Astrocyte (in vitro differentiated cells and primary cell): Measurements from ENCODE around the gene MTMR11. TPM values are rescaled to one million over a fixed set of nuclear protein-coding genes. Genes with fewer than 3 reads are reported as not detected.
A peak's percentile ranks its signal among the peaks of the same experiment; 100 is the strongest.
"Not testable (repeated sequence)": the region's sequence is repeated elsewhere in the genome, so short reads cannot be mapped to it uniquely, and the experiment has no call there.

Source experiments
- DNase-seq: peaks from one replicate; pipeline ENCODE4 v3.0.0-alpha.2; 2010; ENCODE audit warnings: low read depth
- FAIRE-seq: peaks from 2 replicates; lab custom pipeline; 2011; peaks lifted over from hg19 to GRCh38; lab: Jason Lieb, UNC
- H2AFZ ChIP-seq: 2 replicates; pipeline ENCODE4 v1.6.0; 2012; ENCODE audit warnings: low read depth, low read length, inconsistent platforms
- H3K27ac ChIP-seq: 2 replicates; pipeline ENCODE4 v1.5.1; 2011; ENCODE audit warnings: low read depth, low read length, inconsistent platforms
- H3K27me3 ChIP-seq: 2 replicates; pipeline ENCODE4 v1.6.0; 2011; ENCODE audit warnings: low read length, inconsistent platforms; ENCODE audit not compliant: insufficient read depth
- H3K36me3 ChIP-seq: 2 replicates; pipeline ENCODE4 v1.5.1; 2011; ENCODE audit warnings: low read length, inconsistent platforms; ENCODE audit not compliant: insufficient read depth
- H3K4me1 ChIP-seq: 2 replicates; pipeline ENCODE4 v1.5.1; 2011; ENCODE audit warnings: low read length, inconsistent platforms; ENCODE audit not compliant: insufficient read depth
- H3K4me2 ChIP-seq: 2 replicates; pipeline ENCODE4 v1.6.0; 2012; ENCODE audit warnings: low read length, inconsistent platforms
- H3K4me3 ChIP-seq: 2 replicates; pipeline ENCODE4 v1.5.1; 2011; ENCODE audit warnings: low read depth, mild to moderate bottlenecking, low read length, inconsistent platforms; ENCODE audit not compliant: insufficient read depth
- H3K79me2 ChIP-seq: 2 replicates; pipeline ENCODE4 v1.6.0; 2012; ENCODE audit warnings: mild to moderate bottlenecking, low read length, inconsistent platforms; ENCODE audit not compliant: insufficient read depth
- H3K9ac ChIP-seq: 2 replicates; pipeline ENCODE4 v1.6.0; 2012; ENCODE audit warnings: mild to moderate bottlenecking, low read length, inconsistent platforms
- H3K9me3 ChIP-seq: 2 replicates; pipeline ENCODE4 v1.5.1; 2012; ENCODE audit warnings: low read depth, mild to moderate bottlenecking, low read length, inconsistent platforms; ENCODE audit not compliant: insufficient read depth
- H4K20me1 ChIP-seq: 2 replicates; pipeline ENCODE4 v1.6.0; 2012; ENCODE audit warnings: low read length, inconsistent platforms; ENCODE audit not compliant: insufficient read depth
- H3K27ac Mint-ChIP-seq: one replicate; pipeline ENCODE4 v1.8.0; 2021; ENCODE audit warnings: mild to moderate bottlenecking, mixed read lengths; ENCODE audit not compliant: unreplicated experiment
- H3K27me3 Mint-ChIP-seq: one replicate; pipeline ENCODE4 v1.8.0; 2021; ENCODE audit warnings: low read depth, mixed read lengths; ENCODE audit not compliant: unreplicated experiment
- H3K36me3 Mint-ChIP-seq: one replicate; pipeline ENCODE4 v1.8.0; 2021; ENCODE audit warnings: low read depth, mixed read lengths; ENCODE audit not compliant: unreplicated experiment
- H3K4me1 Mint-ChIP-seq: one replicate; pipeline ENCODE4 v1.8.0; 2021; ENCODE audit warnings: low read depth, mixed read lengths; ENCODE audit not compliant: unreplicated experiment
- H3K4me3 Mint-ChIP-seq: one replicate; pipeline ENCODE4 v1.8.0; 2021; ENCODE audit warnings: mild to moderate bottlenecking, moderate library complexity, mixed read lengths; ENCODE audit not compliant: unreplicated experiment
- H3K9me3 Mint-ChIP-seq: one replicate; pipeline ENCODE4 v1.8.0; 2021; ENCODE audit warnings: mild to moderate bottlenecking, mixed read lengths; ENCODE audit not compliant: unreplicated experiment
- EZH2 ChIP-seq: IDR thresholded peaks from 2 replicates; pipeline ENCODE4 v1.6.1; 2012; ENCODE audit warnings: mild to moderate bottlenecking, low read length, inconsistent platforms; ENCODE audit not compliant: insufficient read depth
- total RNA-seq: library from RNA; stranded (reverse); gene quantifications from 2 replicates; pipeline ENCODE4 v1.2.1, GENCODE V29; 2021
- TF ChIP-seq, protein P1 (sequence below): IDR thresholded peaks from 2 replicates; pipeline ENCODE4 v1.5.1; 2011; ENCODE audit warnings: low read depth, mild to moderate bottlenecking, inconsistent platforms, low read length, moderate library complexity; ENCODE audit not compliant: insufficient read depth

Gene MTMR11
- total RNA-seq, 1 donor from 2014 or later, result 5.0 TPM

DNA sequence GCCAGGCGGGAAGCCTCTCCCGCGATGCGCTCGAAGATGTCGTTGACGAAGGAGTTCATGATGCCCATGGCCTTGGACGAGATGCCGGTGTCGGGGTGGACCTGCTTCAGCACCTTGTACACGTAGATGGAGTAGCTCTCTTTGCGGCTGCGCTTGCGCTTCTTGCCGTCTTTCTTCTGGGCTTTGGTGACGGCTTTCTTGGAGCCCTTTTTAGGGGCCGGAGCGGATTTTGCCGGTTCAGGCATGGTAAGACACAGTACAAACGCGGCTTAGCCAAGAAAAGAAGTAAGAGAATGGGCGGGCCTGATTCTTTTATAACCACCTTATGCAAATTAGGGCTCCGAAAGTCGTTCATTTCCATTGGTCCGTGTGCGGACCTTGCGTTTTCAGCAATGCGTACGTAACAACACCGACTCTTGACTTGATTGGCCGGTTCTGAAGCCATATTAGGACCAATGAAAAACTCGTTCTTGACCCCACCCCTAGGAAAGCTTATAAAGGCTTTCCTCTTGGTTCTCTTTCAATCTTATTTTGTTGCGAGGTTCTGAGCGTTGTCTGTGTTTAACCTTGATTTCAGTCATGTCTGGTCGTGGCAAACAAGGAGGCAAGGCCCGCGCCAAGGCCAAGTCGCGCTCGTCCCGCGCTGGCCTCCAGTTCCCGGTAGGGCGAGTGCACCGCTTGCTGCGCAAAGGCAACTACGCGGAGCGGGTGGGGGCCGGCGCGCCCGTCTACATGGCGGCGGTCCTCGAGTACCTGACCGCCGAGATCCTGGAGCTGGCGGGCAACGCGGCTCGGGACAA is 50.1 kb downstream of the MTMR11 start:
- peak overlapping the region; percentile 88 for H3K4me3 ChIP-seq
- DNase-seq, result peak; percentile 98
- peaks cover 16% of the 10 kb centered on the region for H4K20me1 ChIP-seq
- peak overlapping the region; percentile 95 for H3K27ac ChIP-seq
- peak overlapping the region; percentile 97 for H3K9ac ChIP-seq
- H3K4me2 ChIP-seq, result peak overlapping the region; percentile 93
- H3K36me3 ChIP-seq, result no peaks in the 10 kb centered on the region
- H3K9me3 ChIP-seq, result no peaks in the 10 kb centered on the region
- H3K4me1 ChIP-seq, result peaks cover 10% of the 10 kb centered on the region
- H2AFZ ChIP-seq, result no peak overlapping the region
- peaks cover 2% of the 10 kb centered on the region for H3K4me1 Mint-ChIP-seq
- peak; percentile 29 for FAIRE-seq
- H3K36me3 Mint-ChIP-seq, result peaks cover 1% of the 10 kb centered on the region
- TF ChIP-seq, protein P1, sequence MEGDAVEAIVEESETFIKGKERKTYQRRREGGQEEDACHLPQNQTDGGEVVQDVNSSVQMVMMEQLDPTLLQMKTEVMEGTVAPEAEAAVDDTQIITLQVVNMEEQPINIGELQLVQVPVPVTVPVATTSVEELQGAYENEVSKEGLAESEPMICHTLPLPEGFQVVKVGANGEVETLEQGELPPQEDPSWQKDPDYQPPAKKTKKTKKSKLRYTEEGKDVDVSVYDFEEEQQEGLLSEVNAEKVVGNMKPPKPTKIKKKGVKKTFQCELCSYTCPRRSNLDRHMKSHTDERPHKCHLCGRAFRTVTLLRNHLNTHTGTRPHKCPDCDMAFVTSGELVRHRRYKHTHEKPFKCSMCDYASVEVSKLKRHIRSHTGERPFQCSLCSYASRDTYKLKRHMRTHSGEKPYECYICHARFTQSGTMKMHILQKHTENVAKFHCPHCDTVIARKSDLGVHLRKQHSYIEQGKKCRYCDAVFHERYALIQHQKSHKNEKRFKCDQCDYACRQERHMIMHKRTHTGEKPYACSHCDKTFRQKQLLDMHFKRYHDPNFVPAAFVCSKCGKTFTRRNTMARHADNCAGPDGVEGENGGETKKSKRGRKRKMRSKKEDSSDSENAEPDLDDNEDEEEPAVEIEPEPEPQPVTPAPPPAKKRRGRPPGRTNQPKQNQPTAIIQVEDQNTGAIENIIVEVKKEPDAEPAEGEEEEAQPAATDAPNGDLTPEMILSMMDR, result no peak
- no peak for TF ChIP-seq EZH2
- no peaks in the 10 kb centered on the region for H3K27me3 Mint-ChIP-seq
- H3K79me2 ChIP-seq, result peaks cover 17% of the 10 kb centered on the region
- no peaks in the 10 kb centered on the region for H3K27me3 ChIP-seq
- H3K4me3 Mint-ChIP-seq, result no peak overlapping the region
- no peak overlapping the region for H3K27ac Mint-ChIP-seq
- no peaks in the 10 kb centered on the region for H3K9me3 Mint-ChIP-seq

GRCh38 chr1:149886121-149886395 is 50.6 kb downstream of the MTMR11 start:
- H3K27ac ChIP-seq, result peak overlapping the region; percentile 95
- not testable (repeated sequence) for H3K27ac Mint-ChIP-seq, H3K36me3 ChIP-seq, H3K27me3 ChIP-seq, H3K4me3 Mint-ChIP-seq, H3K9me3 ChIP-seq, H3K9me3 Mint-ChIP-seq, FAIRE-seq, H3K27me3 Mint-ChIP-seq, H2AFZ ChIP-seq, H3K36me3 Mint-ChIP-seq, H3K4me1 Mint-ChIP-seq
- H3K4me1 ChIP-seq, result peaks cover 10% of the 10 kb centered on the region
- peak overlapping the region; percentile 97 for H3K9ac ChIP-seq
- peak; percentile 12 for DNase-seq
- H4K20me1 ChIP-seq, result peaks cover 16% of the 10 kb centered on the region
- H3K4me3 ChIP-seq, result peak overlapping the region; percentile 88
- H3K79me2 ChIP-seq, result peaks cover 17% of the 10 kb centered on the region
- peak overlapping the region; percentile 93 for H3K4me2 ChIP-seq

DNA sequence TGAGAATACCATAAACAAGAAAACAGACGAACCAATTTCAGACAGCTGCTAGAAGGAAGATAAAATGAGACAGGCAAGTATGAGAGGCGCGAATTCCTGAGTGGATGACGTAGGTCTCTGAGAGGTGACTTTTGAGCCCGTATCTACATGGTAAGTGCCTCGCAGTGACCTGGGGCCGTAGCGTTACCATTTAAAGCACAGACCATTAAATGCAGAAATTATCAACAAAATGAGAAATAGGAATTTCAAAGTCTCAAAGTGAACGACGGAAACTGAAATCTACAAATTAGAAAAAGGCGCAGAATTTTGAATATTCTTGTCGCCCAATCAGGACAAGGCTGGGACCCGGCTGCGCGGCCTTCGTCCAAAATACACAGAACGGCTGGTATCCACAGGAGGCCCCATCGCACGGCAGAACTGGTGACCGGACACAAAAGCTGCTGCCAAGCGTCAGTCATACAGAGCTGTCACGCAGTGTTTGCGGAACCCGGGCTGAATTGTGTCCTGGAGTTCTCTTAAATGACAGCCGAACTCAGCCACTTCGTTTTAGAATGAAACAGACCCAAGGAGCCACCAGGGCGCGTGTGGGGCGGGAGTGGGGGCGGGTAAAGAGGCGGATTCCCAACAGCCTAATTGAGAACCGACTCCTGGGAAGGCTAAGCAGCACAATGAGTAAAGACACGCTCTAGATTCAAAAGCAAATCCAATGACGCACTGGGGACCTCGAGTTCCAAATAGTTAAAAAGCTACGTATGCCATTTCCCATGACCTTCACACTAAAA is 51.1 kb downstream of the MTMR11 start:
- peaks cover 17% of the 10 kb centered on the region for H3K79me2 ChIP-seq
- H2AFZ ChIP-seq, result peak overlapping the region; percentile 33
- FAIRE-seq (no peak), DNase-seq (peak; percentile 74)
- peaks cover 16% of the 10 kb centered on the region for H4K20me1 ChIP-seq
- H3K4me2 ChIP-seq, result peak overlapping the region; percentile 93
- no peaks in the 10 kb centered on the region for H3K27me3 ChIP-seq
- H3K9ac ChIP-seq, result peak overlapping the region; percentile 97
- no peaks in the 10 kb centered on the region for H3K9me3 Mint-ChIP-seq
- H3K4me3 Mint-ChIP-seq, result no peak overlapping the region
- no peak for TF ChIP-seq EZH2
- TF ChIP-seq, protein P1, result no peak
- H3K36me3 ChIP-seq, result no peaks in the 10 kb centered on the region
- no peaks in the 10 kb centered on the region for H3K27me3 Mint-ChIP-seq
- H3K27ac ChIP-seq, result peak overlapping the region; percentile 95
- no peak overlapping the region for H3K27ac Mint-ChIP-seq
- peak overlapping the region; percentile 88 for H3K4me3 ChIP-seq
- peaks cover 1% of the 10 kb centered on the region for H3K36me3 Mint-ChIP-seq
- no peaks in the 10 kb centered on the region for H3K9me3 ChIP-seq
- peaks cover 2% of the 10 kb centered on the region for H3K4me1 Mint-ChIP-seq
- H3K4me1 ChIP-seq, result peaks cover 10% of the 10 kb centered on the region
